ENCODE results near the gene PSENEN.
A peak's percentile ranks its signal among the peaks of the same experiment; 100 is the strongest.

The PSENEN gene

DNA sequence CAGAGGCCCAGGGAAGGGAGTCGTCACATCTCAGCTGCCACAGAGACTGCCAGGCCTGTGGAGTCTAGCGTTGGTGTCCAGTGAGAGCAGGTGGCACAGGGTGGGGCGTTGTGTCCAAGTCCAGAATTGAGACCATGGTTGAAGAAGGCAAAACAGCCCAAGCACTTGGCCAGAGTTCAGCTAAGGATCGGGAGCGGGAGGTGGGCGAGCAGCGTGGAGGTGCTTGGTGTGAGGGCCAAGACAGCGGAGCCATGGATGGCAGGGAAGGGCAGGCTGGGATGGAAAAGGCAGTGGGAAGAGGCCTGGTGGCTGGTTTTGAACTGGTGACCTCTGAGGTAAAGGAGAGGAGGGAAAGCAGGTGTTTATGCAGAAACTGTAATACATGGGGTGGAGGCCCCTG, 11.2 kb upstream of the PSENEN start:
- DNase-seq: no peak

DNA sequence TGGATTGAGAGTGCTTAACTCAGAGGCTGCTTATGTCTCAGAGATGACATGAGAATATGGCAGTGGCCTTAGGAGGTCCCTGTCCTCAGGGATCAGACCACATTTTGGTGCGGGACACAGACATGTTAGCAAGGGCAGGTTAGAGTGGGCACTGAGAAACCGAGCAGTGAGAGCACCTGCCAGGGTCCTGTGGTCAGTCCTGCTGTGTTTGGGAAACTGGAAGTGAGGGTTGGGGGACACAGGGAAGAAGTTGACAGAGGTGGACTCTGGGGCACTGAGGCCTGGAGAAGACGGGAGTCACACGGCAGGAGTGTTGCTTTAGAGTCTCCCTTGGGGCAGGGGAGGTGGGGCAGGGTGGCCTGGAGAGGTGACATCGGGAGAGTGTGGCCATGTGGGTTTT, 10.6 kb upstream of the PSENEN start:
- no peak for DNase-seq

DNA sequence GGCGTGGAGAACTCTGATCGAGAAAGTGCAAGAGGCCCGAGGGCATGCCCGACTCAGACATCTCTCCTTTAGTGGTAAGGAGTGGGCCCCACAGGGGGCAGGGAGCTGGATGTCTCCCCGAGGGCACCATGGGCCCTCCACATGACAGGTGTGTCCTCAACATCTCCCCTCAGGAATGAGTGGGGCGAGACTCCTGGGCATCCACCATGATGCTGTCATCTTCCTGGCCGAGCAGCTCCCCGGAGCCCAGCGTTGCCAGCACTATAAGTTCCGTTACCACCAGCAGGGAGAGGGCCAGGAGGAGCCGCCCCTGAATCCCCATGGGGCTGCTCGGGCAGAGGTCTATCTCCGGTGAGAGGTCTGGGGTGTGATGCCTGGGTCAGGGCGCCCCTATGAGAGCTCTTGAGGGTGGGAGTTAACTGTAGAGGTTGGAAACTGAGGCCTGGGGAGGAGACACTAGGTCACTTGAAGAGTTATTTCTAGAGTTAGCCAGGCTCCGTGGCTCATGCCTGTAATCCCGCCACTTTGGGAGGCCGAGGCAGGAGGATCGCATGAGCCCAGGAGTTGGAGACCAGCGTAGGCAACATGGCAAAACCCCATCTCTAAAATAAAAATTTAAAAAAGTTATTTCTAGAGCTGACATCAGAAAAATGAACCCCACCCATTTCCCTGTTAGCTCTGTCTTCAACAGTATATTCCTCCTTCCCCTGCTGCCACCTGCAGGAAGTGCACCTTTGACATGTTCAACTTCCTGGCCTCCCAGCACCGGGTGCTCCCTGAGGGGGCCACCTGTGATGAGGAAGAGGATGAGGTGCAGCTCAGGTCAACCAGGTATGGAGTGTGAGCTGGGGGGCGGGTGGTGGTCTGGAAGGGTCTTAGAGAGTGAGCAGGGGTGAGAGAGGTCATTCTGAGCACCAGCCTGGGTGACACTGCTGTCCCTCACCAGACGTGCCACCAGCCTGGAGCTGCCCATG, 8.3 kb upstream of the PSENEN start:
- DNase-seq: no peak

DNA sequence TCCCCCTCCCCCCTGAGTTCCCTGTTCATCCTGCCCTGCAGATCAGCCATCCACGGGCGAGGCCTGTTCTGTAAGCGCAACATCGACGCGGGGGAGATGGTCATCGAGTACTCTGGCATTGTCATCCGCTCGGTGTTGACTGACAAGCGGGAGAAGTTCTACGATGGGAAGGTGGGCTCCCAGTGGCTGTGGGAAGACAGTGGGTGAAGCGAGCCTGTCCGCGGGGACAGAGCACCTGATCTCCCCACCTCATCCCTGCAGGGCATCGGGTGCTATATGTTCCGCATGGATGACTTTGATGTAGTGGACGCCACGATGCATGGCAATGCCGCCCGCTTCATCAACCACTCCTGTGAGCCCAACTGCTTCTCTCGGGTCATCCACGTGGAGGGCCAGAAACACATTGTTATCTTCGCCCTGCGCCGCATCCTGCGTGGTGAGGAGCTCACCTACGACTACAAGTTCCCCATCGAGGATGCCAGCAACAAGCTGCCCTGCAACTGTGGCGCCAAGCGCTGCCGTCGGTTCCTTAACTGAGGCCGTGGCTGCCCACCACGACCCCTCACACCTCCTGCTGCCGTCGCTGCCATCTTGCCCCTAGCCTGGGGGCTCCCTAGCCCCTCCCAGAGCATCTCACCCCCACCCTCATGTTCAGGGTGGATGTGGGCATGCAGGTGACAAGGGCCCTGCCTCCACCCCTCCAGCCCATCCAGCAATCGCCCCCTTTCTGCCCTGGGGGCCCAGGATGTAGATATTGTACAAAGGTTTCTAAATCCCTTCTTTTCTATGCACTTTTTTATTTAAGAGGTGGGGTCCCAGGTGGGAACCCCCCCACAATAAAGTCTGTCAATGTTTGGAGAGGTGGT, 7.2 kb upstream of the PSENEN start:
- DNase-seq: no peak

DNA sequence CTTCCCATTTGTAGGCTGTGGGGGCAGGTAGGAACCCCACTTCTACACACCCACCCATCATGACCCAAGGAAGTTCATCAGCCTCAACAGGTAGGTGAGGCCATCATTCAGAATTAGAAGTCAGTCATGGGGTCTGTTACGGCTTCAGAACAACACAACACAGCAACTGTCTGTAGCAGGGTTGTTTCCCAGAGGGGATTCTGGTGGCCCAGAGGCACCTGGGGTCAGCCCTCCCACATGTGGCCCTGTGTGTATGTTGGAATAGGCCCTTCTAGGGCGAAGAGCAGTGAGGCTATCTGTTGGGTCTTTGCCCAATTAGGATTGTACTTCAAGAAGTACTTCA, 6.6 kb upstream of the PSENEN start:
- no peak for DNase-seq

DNA sequence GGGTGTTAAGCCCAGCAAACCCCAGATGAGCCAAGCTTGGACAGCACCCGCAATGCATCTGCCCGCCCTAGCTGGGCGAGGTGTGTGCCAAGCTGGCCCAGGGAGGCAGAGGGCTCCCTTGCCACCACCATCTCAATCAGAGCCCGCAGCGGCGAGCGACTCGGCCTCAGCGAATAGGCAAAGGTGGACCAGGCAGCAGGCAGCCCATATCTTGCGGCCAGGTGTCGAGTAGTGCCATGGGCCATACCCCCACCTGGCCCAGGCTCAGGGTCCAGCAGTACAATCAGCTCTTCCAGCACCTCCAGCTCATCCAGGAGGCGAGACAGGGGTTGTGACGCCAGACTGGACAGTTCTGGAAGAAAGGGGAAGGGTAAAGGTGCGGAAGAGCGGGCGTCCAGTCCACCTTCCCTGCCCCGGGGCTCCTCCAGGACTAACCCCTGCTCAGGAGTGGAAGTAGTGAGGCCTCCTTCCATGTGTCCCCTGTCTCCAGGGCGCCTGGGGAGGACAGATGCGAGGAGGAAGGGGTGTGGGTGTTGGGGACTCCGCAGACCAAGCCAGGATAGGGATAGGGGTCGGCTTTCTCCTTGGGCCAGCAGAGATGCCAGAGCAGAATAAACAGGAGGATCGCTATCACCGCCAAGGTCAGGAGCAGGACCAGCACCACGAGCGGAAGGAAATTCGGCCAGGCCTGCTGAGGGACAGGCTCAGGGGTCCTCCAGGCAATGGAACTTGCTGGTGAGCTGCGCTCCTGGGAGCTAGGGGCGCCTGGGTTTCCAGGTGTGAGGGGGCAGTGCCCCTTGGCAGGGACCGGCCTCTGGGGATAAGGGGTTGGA, 6.0 kb upstream of the PSENEN start:
- DNase-seq: no peak

DNA sequence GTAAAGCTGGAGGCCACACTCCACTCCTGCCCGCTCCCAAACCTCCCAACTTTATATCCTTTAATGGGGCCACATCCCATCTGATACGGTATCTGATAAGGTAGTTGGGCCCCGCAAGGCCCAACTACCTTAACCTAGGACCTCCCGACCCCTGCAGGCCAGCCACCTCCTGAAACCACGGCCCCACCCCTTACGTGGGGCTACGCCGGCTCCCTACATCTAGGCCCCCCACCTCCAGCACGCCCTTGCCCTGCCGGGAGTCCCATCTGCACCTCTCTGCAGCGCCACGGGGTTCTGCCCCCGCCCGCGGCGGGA, 5.4 kb upstream of the PSENEN start:
- no peak for DNase-seq

DNA sequence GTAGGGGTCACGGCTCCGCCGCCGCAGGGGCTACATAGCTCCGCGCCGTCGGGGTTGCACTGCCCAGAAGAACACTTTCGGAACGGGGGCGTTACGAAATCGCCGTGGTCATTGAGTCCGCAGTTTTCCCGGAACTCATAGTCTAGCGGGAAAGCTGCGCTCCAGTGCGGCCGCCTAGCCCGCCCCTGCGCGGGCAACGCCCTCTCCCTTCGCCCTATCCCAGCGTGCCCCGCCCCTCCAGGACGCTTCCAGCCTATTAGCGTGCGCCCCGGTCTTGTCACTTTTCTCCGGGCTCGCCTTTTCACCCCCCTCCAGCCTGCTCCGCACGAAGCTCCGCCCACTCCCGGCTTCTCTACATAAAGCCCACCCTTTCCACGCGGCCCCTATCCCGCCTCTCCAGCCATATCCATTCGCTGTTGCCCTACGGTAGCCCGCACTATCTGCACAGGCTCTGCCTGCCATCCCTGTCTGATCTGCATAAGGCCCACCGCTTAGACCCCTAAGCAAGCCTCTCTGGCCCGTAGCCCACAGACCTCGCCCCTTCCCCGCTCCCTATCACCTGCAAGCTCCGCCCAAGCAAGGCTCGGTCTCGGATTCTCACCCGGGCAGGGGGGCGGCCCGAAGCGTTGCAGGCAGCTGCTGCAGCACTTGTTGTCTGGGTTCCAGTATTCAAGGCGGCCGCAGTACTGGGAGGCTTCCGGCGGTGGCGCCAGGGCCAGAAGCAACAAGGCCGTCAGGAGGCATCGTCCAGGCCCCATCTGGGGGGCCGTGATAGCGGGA, 4.8 kb upstream of the PSENEN start:
- peak; percentile 99 for DNase-seq

DNA sequence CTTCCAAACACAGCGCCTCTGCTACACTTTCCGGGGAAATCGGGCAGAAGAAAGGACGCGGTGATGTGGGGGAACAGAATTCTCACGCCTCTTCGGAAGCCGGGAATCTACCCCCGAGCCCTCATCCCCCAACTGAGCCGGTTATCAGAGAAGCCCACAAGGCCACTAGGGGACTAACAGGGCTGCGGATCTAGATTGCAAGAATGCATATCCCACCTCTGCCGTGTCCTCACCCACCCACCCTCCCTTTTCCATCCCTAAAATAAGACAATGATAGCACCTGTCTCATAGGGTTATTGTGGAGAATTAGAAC, 4.3 kb upstream of the PSENEN start:
- no peak for DNase-seq

DNA sequence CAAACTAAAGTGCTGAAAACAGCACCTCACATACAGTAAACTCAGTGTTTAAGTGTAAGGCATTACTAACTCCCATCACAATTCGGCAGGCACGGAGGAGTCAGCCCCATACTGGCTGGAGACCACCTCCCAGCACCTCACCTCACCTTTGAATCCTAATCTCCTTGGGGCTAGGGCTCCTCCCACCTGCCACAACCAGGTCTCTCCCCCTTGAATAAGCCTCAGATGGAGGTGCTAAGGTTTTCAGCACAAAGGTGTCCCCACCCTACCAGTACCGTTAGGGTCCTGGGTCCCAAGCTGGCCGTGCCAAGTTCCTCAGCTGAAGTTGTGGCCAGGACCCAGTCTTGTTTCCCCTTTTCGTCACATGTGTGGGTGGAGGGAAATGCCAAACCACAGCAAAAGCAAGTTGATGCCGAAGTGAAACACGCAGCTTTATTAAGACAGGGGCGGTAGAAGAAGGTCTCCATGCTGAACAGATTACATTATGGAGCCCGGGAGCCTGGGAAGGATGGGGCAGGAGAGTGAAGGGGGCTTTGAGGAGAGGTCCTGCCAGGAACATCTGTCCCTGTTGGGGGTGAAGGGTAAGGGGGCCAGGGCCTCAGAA, 3.2 kb upstream of the PSENEN start, which contains the start of gene IGFLR1:
Gene IGFLR1, minus strand, starts transcription at position 332 of the 604 bp plus-strand sequence. CDS start 1,272 bp downstream, outside the sequence.
- DNase-seq: peak; percentile 82

DNA sequence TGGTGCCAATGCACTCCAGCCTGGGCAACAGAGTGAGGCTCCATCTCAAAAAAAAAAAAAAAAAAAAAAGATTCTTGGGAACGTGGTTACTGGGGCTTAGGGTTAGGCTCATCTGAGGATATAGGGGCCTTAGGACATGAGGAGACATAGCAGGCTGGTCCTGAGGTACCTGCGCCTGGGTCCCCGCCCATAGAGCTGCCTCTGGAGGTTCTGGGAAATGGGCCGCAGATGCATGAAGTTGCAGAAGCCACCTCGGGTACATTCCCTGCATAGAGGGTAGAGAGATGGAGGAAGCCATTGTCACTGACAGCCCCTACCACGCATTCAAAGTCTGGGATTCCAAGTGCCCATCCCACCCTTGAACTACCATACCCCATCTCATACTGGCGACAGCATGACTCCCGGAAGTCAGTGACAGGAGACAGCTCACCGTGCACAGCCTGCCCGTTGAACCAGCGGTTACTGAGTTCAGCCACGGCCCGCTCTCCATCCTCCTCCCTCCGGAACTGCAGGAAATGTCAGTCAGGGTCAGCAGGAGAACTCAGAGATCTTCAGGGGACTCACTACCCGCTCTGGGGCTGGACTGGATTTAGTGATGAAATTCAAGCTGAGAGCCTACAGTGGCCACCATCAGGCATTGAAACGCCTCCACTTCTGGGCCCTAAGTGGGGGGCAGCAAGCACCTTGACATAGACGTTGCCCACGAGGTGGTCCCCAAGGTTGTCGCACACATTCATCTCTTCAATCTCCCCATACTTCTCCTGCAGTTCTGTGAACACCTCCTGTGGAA, 1.6 kb upstream of the PSENEN start:
- no peak for DNase-seq

DNA sequence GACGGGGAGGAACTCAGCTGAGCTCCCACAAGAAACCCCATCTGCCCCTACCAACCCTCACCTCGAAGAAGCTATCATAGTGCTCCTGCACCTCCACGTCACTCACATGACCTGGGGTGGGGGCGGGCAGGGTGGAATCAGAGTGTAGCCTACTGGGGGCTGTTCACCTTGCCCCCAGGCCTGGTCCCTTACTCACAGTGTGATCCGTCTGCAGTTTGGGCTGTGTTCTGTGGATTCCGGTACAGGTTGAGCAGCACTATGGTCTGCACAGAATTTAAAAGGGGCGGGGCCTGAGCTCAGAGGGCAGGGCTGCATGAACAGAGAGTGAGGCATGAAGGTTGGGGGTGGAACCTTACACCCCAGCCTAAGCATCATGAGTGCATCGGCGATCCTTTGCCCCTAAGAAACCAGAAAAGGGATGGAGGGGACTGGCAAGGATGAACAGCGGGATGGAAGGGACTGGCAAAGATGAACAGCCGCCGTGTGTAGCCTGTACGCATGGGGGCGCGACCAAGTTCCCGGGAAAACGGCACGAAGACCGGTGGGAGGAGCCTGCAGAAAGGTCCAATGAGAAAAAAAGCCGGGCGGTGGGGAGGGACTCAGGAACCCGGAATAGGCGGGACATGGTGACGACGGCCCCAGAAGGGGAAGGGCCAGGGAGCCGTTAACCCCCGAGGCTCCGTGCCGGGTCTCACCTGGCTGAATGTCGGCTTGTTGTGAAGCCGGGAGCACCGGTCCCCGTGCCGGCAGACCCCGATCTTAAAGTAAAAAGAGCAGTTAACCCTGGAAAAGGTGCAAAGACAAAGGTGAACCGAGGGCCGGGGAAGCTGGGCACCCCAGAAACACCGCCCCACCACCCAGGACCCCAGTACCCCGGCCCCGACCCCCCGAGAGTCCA, 772 bp upstream of the PSENEN start:
- peak; percentile 96 for DNase-seq

DNA sequence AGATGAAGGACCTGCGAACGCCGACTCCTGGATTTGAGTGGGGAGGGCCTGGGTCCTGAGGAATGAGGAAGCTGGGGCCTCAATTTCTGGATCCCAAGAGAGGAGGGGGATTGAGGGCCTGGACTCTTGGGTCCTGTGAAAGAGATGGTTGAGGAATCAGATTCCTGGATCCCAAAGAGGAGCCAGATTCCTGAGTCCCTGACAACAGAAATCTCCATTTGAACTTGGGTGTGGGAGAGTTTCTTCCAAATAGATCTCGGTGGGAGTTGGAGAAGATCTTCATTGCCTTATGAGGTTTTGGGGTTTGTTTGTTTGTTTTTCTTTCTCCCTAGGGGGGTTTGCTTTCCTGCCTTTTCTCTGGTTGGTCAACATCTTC, 624 bp downstream of the PSENEN start:
- no peak for DNase-seq

DNA sequence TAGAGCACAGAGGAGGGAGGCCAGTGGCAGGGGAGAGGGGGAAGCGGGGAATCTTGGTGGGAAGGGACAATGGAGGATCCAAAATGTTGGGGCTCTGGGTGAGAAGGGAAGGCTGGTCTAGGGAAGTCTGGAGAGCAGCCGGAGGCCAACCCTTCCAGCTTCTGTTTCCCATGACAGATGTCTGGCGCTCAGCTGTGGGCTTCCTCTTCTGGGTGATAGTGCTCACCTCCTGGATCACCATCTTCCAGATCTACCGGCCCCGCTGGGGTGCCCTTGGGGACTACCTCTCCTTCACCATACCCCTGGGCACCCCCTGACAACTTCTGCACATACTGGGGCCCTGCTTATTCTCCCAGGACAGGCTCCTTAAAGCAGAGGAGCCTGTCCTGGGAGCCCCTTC, 1.1 kb downstream of the PSENEN start:
- no peak for DNase-seq

DNA sequence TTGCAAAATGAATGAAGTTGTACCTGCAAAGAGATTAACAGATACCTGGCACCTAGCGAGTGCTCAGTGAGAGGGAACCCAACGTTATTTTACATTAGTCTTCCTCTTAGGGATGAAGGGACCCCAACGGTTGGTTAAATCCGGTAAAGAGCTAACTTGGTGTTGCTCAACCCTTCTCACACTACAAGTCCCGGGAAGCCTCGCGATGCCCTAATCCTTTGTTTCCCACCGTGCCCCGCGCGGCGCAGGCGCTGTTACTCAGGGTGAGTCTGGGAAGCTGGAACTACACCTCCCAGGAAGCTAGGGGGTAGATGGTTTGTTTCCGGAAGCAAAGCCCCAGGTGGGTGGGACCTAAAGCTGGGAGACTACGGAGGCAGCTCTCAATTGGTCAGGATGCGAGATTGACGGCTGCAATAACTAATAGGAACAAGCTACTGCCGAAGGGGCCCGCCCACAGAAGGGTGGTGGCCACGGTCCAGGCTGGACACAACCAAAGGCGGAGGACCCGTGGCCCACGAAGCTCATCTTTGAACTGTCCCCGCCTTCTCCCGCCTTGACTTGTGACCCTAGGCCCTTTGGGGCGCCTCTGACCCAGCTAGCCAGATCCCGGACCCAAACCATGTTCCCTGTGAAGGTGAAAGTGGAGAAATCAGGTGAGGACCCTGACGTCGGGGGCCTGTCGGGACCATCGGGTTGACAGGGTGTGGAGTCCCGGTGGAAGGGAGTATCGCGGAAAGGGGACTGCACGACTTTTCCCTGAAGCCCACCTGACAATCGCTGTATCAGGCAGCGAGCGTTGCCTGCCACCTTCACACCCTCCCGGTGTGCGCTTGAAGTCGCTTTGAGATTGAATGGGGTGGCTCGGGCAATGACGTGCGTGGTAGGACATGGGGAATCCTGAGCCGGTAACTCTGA, 2.9 kb downstream of the PSENEN start, which contains the start of gene LIN37:
Gene LIN37, plus strand, starts transcription at position 471 of the 915 bp plus-strand sequence. Its CDS starts 149 bp downstream, at position 620.
- peak; percentile 98 for DNase-seq

DNA sequence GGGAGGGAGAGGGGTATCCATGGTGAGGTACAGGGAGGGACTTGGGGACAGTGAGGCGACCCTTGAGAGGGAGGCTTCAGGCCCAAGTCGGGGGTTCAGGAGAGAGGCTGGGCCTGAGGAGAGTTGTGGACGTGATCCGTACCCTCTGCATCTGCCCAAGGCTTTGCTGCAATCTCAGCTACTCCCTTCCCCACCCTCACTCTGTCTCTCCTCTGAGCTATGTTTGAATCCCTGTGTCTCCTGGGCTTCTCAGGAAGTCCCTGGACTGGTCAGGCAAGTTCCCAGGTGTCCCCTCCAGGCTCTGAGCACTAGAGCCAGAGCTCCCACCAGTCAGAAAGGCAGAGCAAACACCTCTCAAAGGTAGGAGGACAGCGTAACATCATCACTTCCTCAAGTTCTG, 4.7 kb downstream of the PSENEN start:
- no peak for DNase-seq

DNA sequence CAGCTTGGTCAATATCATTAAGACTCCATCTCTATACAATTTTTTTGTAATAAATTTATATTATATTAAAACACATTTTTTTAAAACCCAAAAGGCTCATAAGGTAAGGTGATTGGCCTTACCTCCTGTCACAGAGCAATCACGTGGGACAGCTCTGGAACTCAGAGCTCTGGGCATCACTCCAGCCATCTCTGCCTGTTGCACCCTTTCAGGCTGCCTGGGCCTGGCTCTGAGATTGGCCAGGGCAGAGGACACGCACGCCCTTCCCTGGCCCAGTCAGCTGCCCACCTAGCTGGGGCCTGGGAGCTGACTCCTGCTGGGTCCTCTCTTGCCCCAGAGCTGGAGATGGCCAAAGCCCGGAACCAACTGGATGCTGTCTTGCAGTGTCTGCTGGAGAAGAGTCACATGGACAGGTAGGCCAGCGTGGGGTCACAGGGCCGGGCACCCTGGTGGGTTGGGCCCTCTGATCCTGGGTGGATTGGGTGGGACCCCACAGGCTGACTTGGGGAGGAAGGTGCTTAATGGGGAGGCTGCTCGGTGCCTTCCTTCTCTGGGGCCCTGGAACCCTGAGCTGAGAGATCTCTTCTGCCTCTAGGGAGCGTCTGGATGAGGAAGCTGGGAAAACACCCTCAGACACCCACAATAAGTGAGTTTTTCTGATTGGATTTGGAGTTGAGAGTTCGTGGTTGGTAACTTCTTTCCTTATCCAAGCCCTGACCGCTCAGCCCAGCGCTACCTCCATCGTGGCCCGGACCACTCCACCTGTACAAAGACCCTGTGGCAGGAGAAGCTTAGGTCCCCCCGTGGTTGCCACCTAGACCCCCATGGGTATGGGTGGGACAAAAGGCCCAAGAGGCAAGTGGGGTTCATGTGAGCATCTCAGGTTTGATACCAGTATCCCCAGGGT, 6.6 kb downstream of the PSENEN start:
- DNase-seq: no peak
